Small intestine (tissue), 7 donors: ENCODE measurements around the gene WNT9B. TPM values are rescaled to one million over a fixed set of nuclear protein-coding genes. Genes with fewer than 3 reads are reported as not detected.
A peak's percentile ranks its signal among the peaks of the same experiment; 100 is the strongest.

Experiments used
- DNase-seq, 2 donors: peaks; one replicate each; pipeline versions ENCODE4 v3.0.0 to v3.0.0-alpha.2; 2013
- FAIRE-seq: peaks from 2 replicates; lab custom pipeline; 2012; peaks lifted over from hg19 to GRCh38; lab: Jason Lieb, UNC
- H3K27ac ChIP-seq, 3 donors: one replicate each; pipeline ENCODE4 v1.5.1; 2013; ENCODE audit warnings: low read length in 2 of 3, mild to moderate bottlenecking in 2 of 3, control low read depth in 1 of 3, inconsistent platforms in 1 of 3, low read depth in 1 of 3, moderate library complexity in 1 of 3
- H3K27me3 ChIP-seq, 3 donors: one replicate each; pipeline ENCODE4 v1.6.1; 2013; ENCODE audit warnings: low read length in 3 of 3, inconsistent platforms in 1 of 3; ENCODE audit not compliant: control insufficient read depth in 3 of 3, insufficient read depth in 3 of 3
- H3K36me3 ChIP-seq, 3 donors: one replicate each; pipeline ENCODE4 v1.6.1; 2013; ENCODE audit warnings: low read length in 3 of 3, inconsistent platforms in 1 of 3, low read depth in 1 of 3, mild to moderate bottlenecking in 1 of 3, moderate library complexity in 1 of 3; ENCODE audit not compliant: control insufficient read depth in 3 of 3, insufficient read depth in 2 of 3
- H3K4me1 ChIP-seq, 3 donors: one replicate each; pipeline ENCODE4 v1.6.1; 2013; ENCODE audit warnings: low read length in 2 of 3, inconsistent platforms in 1 of 3, low read depth in 1 of 3, mild to moderate bottlenecking in 1 of 3, moderate library complexity in 1 of 3; ENCODE audit not compliant: control insufficient read depth in 3 of 3, insufficient read depth in 2 of 3
- H3K4me3 ChIP-seq, 3 donors: one replicate each; pipeline ENCODE4 v1.5.1; 2013; ENCODE audit warnings: low read length in 3 of 3, control low read depth in 1 of 3, inconsistent platforms in 1 of 3, low read depth in 1 of 3, mild to moderate bottlenecking in 1 of 3, moderate library complexity in 1 of 3
- H3K9me3 ChIP-seq, 2 donors: one replicate each; pipeline ENCODE4 v1.6.1; 2013; ENCODE audit warnings: low read depth in 1 of 2, low read length in 1 of 2; ENCODE audit not compliant: control insufficient read depth in 2 of 2, insufficient read depth in 1 of 2
- WGBS, 3 donors: extraction: QIAGEN DNeasy Blood & Tissue Kit; methylation state at CpG; one replicate each; pipeline ENCODE4 v1.1.7; 2013; 5-methylcytosine and 5-hydroxymethylcytosine counted together
- polyA plus RNA-seq, 4 donors: library from polyadenylated mRNA; stranded (reverse) in 3 of 4; unstranded in 1 of 4; fragments of 200-250 nt in 3 of 4; fragments of 120-200 nt in 1 of 4; gene quantifications; one replicate each; pipeline versions ENCODE4 v1.2.1 to v1.2.3, GENCODE V29; 2013
- donor health status: healthy with polysubstance abuse.
- donor health status: control.
- donor health status: control.
- donor health status: Bipolar disorder and iron deficiency.
- donor health status: healthy.

Gene WNT9B
- polyA plus RNA-seq, 4 donors = 0.01 to 0.63 (median 0.38) TPM

DNA sequence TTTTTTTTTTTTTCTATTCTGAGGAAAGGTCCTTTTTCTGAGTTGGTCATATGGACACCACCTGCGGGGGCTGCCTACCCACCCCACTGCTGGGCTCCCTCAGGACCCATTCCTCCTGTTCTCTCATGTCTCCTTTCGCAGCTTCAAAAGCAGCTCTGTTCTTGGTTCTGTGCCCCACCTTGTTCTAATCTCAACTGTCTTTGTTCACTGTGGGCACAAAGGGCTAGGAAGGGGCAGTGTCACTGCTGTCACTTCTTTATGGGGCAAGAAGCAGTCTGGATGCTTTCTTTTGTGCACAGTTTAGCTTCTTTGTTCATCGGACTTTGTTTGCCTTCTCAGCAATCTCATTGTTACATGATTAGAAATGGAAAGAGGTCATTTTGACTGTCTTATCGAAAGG is 78.7 kb downstream of the WNT9B start:
- Histone ChIP-seq H3K4me1 (peaks cover 11 to 54% (median 12%) of the 10 kb centered on the region in 3 donors), H3K27me3 (no peaks in the 10 kb centered on the region), H3K27ac (peak overlapping the region; percentile 84 to 88 (median 86)), H3K4me3 (no peak overlapping the region), H3K9me3 (no peaks in the 10 kb centered on the region), H3K36me3 (peaks cover 28 to 43% (median 32%) of the 10 kb centered on the region in 3 donors)
- peak; percentile 65 to 73 for DNase-seq
- WGBS, 3 donors = 27 to 72% (median 45%) methylated on average over 4 of the region's 4 CpGs
- no peak for FAIRE-seq

DNA sequence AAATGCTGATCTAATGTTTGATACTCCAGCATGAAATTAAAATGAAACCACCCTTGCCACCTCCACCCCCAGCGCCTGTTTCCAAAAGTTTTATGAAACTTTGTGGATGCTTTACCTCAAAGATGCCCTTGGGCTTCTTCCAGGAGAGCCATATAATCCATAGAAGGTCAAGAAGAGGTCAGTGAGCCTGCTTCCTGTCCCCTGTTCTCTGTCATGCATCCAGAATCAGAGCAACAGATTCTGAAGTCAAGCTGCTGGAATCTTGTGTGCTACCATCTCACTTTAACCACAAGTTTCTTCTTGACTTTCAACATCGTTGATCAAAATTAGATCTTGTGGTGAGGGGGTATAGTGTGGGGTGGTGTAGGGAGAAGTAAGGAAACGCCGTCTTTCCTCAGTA is 80.2 kb downstream of the WNT9B start:
- peaks cover 8 to 59% (median 14%) of the 10 kb centered on the region in 3 donors for H3K4me1 ChIP-seq
- H3K36me3 ChIP-seq = peaks cover 36 to 57% (median 39%) of the 10 kb centered on the region in 3 donors
- FAIRE-seq (no peak), DNase-seq (no peak)
- H3K4me3 ChIP-seq = no peak overlapping the region
- no peak overlapping the region for H3K27ac ChIP-seq
- no peaks in the 10 kb centered on the region for H3K9me3 ChIP-seq
- WGBS, 3 donors = 83 to 88% (median 87%) methylated on average over 4 of the region's 4 CpGs
- no peaks in the 10 kb centered on the region for H3K27me3 ChIP-seq

- 41 to 71% (median 65%) methylated on average over 7 of the region's 7 CpGs for WGBS, 3 donors
- DNase-seq = peak; percentile 79 to 95
Observed at GRCh38 chr17:46935658-46936266, 84.4 kb downstream of the WNT9B start.

More at GRCh38 chr17:46935658-46936266, 84.4 kb downstream of the WNT9B start:
- Histone ChIP-seq H3K4me1 (peaks cover 0 to 25% (median 4%) of the 10 kb centered on the region in 3 donors), H3K4me3 (no peak overlapping the region), H3K27ac (peak overlapping the region; percentile 70 to 93 (median 87)), H3K36me3 (peaks cover 42 to 80% (median 65%) of the 10 kb centered on the region in 3 donors), H3K27me3 (no peaks in the 10 kb centered on the region), H3K9me3 (no peaks in the 10 kb centered on the region)
- no peak for FAIRE-seq

Other genes with a start within 250 kb of the WNT9B start
- 1 to 10 TPM; 2.9 to 8.9 (median 6.7) TPM for gene WNT3, start 32.9 kb upstream of the WNT9B start, polyA plus RNA-seq
- gene GOSR2, start 71.6 kb downstream of the WNT9B start, polyA plus RNA-seq = 10 to 100 TPM; 41.0 to 80.1 (median 50.3) TPM
- under 1 TPM in 2 of 4 donors, not detected in 2; 0.10 to 0.51 TPM for gene RPRML, start 127.7 kb downstream of the WNT9B start, polyA plus RNA-seq